ENCODE results near the gene NSG1. TPM values are rescaled to one million over a fixed set of nuclear protein-coding genes. Genes with fewer than 3 reads are reported as not detected.

Gene NSG1
- total and polyA plus RNA-seq, 2 of the 4 experiments (the other 2 are of a cell fraction) = 0.72 to 1.6 TPM

DNA sequence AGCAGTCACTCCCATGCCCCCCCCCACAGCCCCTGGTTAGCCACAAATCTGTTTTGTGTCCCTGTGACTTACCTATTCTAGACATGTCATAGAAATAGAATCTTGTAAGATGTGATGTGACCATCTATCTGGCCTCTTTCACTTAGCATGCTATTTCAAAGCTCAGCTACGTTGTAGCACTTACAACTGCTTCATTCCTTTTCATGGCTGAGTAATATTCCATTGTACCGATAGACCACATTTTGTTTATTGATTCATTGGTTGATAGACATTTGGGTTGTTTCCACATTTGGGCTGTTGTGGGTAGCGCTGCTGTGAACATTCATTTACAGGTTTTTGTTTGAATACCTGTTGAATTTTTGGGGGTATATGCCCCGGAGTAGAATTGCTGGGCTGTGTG is 11.5 kb downstream of the NSG1 start:
- H3K9ac ChIP-seq (ENCODE audit: low read depth, low read length) = no peak overlapping the region
- no peak overlapping the region for H2AK5ac ChIP-seq (ENCODE audit: low read depth, low read length)
- H2BK5ac ChIP-seq (ENCODE audit: low read depth, low read length, poor library complexity, severe bottlenecking) = no peak overlapping the region
- ATAC-seq (ENCODE audit: low read depth) (no peak), DNase-seq (no peak)
- no peak overlapping the region for H2BK120ac ChIP-seq (ENCODE audit: low read depth, low read length)
- no peak overlapping the region for H2BK15ac ChIP-seq (ENCODE audit: low read depth, low read length)
- H2AFZ ChIP-seq (replicated peaks; ENCODE audit: low read length, poor library complexity) = no peak overlapping the region
- in situ Hi-C loops (cut with MboI; ENCODE audit: low sequenced_read_pairs) = no loop called here
- intact Hi-C loops (cut with micrococcal nuclease) = no loop called here
- BruUV-seq (replicated peaks) = no TSS peak
- peaks cover 29% of the 10 kb centered on the region for H3K4me1 ChIP-seq (ENCODE audit: control insufficient read depth, insufficient read depth, low read length)
- no peak overlapping the region for H2AK9ac ChIP-seq (replicated peaks; ENCODE audit: low read depth, low read length, poor library complexity)
- no peaks in the 10 kb centered on the region for H4K20me1 ChIP-seq (ENCODE audit: insufficient read depth, low read length)
- no peak overlapping the region for H3K4ac ChIP-seq (ENCODE audit: low read depth, low read length)
- H3K27me3 ChIP-seq (ENCODE audit: control insufficient read depth, insufficient read depth, low read length) = peaks cover 13% of the 10 kb centered on the region
- dilution Hi-C loops (cut with HindIII; ENCODE audit: low sequenced_read_pairs, unreplicated experiment) = no loop called here
- no peak overlapping the region for H3K23ac ChIP-seq (ENCODE audit: low read depth, low read length)
- no peaks in the 10 kb centered on the region for H3K79me1 ChIP-seq (ENCODE audit: low read depth in 1 of 2, low read length in 2 of 2)
- no peak overlapping the region for H3K4me2 ChIP-seq (ENCODE audit: low read depth, low read length)
- no peak overlapping the region for H3K27ac ChIP-seq (ENCODE audit: insufficient read depth, low read length)
- H3K36me3 ChIP-seq (ENCODE audit: control insufficient read depth, insufficient read depth, low read length) = no peaks in the 10 kb centered on the region
- H3K14ac ChIP-seq (replicated peaks; ENCODE audit: low read depth, low read length) = no peak overlapping the region
- no peak overlapping the region for H4K5ac ChIP-seq (ENCODE audit: low read depth, low read length)
- no peak for TF ChIP-seq BHLHE40 (IDR thresholded peaks at IDR 0.05; ENCODE audit: low read depth, low read length)
- TF ChIP-seq POLR2A (IDR thresholded peaks at IDR 0.05; ENCODE audit: low read depth, low read length) = no peak
- no peak for TF ChIP-seq MAFK (IDR thresholded peaks at IDR 0.05; ENCODE audit: low read depth, low read length)
- TF ChIP-seq CEBPB (IDR thresholded peaks at IDR 0.05; ENCODE audit: low read depth, low read length) = no peak
- no peak for TF ChIP-seq RAD21 (IDR thresholded peaks at IDR 0.05; ENCODE audit: low read length)
- TF ChIP-seq CHD1 (IDR thresholded peaks at IDR 0.05; ENCODE audit: low read depth, low read length) = no peak
- TF ChIP-seq, protein P1, sequence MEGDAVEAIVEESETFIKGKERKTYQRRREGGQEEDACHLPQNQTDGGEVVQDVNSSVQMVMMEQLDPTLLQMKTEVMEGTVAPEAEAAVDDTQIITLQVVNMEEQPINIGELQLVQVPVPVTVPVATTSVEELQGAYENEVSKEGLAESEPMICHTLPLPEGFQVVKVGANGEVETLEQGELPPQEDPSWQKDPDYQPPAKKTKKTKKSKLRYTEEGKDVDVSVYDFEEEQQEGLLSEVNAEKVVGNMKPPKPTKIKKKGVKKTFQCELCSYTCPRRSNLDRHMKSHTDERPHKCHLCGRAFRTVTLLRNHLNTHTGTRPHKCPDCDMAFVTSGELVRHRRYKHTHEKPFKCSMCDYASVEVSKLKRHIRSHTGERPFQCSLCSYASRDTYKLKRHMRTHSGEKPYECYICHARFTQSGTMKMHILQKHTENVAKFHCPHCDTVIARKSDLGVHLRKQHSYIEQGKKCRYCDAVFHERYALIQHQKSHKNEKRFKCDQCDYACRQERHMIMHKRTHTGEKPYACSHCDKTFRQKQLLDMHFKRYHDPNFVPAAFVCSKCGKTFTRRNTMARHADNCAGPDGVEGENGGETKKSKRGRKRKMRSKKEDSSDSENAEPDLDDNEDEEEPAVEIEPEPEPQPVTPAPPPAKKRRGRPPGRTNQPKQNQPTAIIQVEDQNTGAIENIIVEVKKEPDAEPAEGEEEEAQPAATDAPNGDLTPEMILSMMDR (conservative IDR thresholded peaks at IDR 0.05; ENCODE audit: low read depth, low read length) = no peak
- TF ChIP-seq, protein P2, sequence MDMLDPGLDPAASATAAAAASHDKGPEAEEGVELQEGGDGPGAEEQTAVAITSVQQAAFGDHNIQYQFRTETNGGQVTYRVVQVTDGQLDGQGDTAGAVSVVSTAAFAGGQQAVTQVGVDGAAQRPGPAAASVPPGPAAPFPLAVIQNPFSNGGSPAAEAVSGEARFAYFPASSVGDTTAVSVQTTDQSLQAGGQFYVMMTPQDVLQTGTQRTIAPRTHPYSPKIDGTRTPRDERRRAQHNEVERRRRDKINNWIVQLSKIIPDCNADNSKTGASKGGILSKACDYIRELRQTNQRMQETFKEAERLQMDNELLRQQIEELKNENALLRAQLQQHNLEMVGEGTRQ (IDR thresholded peaks at IDR 0.05; ENCODE audit: low read depth, low read length) = no peak
- TF ChIP-seq FOS (IDR thresholded peaks at IDR 0.05; ENCODE audit: low read depth, low read length) = no peak
- no peak for TF ChIP-seq RFX5 (IDR thresholded peaks at IDR 0.05; ENCODE audit: low read depth, low read length)
- TF ChIP-seq SMC3 (IDR thresholded peaks at IDR 0.05; ENCODE audit: low read depth, low read length) = no peak
- no peak for TF ChIP-seq NFE2L2 (IDR thresholded peaks at IDR 0.05; ENCODE audit: low read depth, low read length)
- no peak for TF ChIP-seq MAZ (IDR thresholded peaks at IDR 0.05; ENCODE audit: borderline replicate concordance, low read depth, low read length)
- TF ChIP-seq RCOR1 (IDR thresholded peaks at IDR 0.05; ENCODE audit: insufficient replicate concordance, low read length) = no peak
- TF ChIP-seq MXI1 (IDR thresholded peaks at IDR 0.05; ENCODE audit: borderline replicate concordance, low read depth, low read length) = no peak
- TF ChIP-seq, protein P3, sequence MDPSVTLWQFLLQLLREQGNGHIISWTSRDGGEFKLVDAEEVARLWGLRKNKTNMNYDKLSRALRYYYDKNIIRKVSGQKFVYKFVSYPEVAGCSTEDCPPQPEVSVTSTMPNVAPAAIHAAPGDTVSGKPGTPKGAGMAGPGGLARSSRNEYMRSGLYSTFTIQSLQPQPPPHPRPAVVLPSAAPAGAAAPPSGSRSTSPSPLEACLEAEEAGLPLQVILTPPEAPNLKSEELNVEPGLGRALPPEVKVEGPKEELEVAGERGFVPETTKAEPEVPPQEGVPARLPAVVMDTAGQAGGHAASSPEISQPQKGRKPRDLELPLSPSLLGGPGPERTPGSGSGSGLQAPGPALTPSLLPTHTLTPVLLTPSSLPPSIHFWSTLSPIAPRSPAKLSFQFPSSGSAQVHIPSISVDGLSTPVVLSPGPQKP (IDR thresholded peaks at IDR 0.05; ENCODE audit: borderline replicate concordance, low read depth, low read length) = no peak
- H3K56ac ChIP-seq (ENCODE audit: extremely low read depth, insufficient read depth, low read length) = no peak overlapping the region
- H3K4me3 ChIP-seq (ENCODE audit: insufficient read depth, low read depth, low read length) = no peak overlapping the region
- POLR2A ChIA-PET (ENCODE audit: unreplicated experiment) = no interaction called here
- CTCF ChIA-PET = no interaction called here
- H3K9me3 ChIP-seq (ENCODE audit: control insufficient read depth, insufficient read depth, low read length) = no peaks in the 10 kb centered on the region
- H4K8ac ChIP-seq (ENCODE audit: low read depth in 2 of 2, low read length in 2 of 2) = no peak overlapping the region
- H3K9me1 ChIP-seq (ENCODE audit: insufficient read depth, low read length) = peaks cover 13% of the 10 kb centered on the region
- no peak overlapping the region for H2BK20ac ChIP-seq (ENCODE audit: low read depth, low read length)
- no CpG with 5 or more reads among the region's 4 CpGs for WGBS, 2 experiments (ENCODE audit: extremely low coverage in 2 of 2, insufficient read length in 1 of 2)
- H3K18ac ChIP-seq (ENCODE audit: low read depth, low read length) = no peak overlapping the region
- H4K91ac ChIP-seq (ENCODE audit: insufficient read depth, low read depth, low read length) = no peak overlapping the region
